Skeletal muscle satellite cell (primary cell): Measurements from ENCODE around the gene RASSF8.

ENCODE experiments used
- H3K27me3 ChIP-seq: 2 replicates; pipeline ENCODE4 v1.7.0; 2013; ENCODE audit warnings: low read length; ENCODE audit not compliant: control insufficient read depth, insufficient read depth
- H3K36me3 ChIP-seq: 2 replicates; pipeline ENCODE4 v1.7.0; 2013; ENCODE audit warnings: mild to moderate bottlenecking, control low read depth, low read length; ENCODE audit not compliant: insufficient read depth
- H3K4me1 ChIP-seq: 2 replicates; pipeline ENCODE4 v1.7.0; 2013; ENCODE audit warnings: low read length; ENCODE audit not compliant: control insufficient read depth, insufficient read depth
- H3K4me2 ChIP-seq: 2 replicates; pipeline ENCODE4 v1.7.0; 2013; ENCODE audit warnings: mild to moderate bottlenecking, low read length
- H3K4me3 ChIP-seq: 2 replicates; pipeline ENCODE4 v1.7.0; 2013; ENCODE audit warnings: low read length
- H3K9ac ChIP-seq: 2 replicates; pipeline ENCODE4 v1.7.0; 2013; ENCODE audit warnings: mild to moderate bottlenecking, low read depth, low read length, moderate library complexity
- H3K9me3 ChIP-seq: replicated peaks from 2 replicates; pipeline ENCODE4 v1.7.0; 2013; ENCODE audit warnings: mild to moderate bottlenecking, control low read depth, low read length

The RASSF8 gene

GRCh38 chr12:26032719-26033241, 74.3 kb downstream of the RASSF8 start:
- no peak overlapping the region for H3K9ac ChIP-seq
- H3K4me1 ChIP-seq, result peaks cover 20% of the 10 kb centered on the region
- H3K4me2 ChIP-seq, result no peak overlapping the region
- no peaks in the 10 kb centered on the region for H3K36me3 ChIP-seq
- no peak overlapping the region for H3K4me3 ChIP-seq
- H3K9me3 ChIP-seq, result no peaks in the 10 kb centered on the region
- H3K27me3 ChIP-seq, result no peaks in the 10 kb centered on the region

- Histone ChIP-seq H3K4me1 (peaks cover 14% of the 10 kb centered on the region), H3K4me3 (no peak overlapping the region), H3K9ac (no peak overlapping the region), H3K4me2 (no peak overlapping the region), H3K9me3 (no peaks in the 10 kb centered on the region), H3K36me3 (no peaks in the 10 kb centered on the region), H3K27me3 (no peaks in the 10 kb centered on the region)
These were observed 76.1 kb downstream of the RASSF8 start for GRCh38 chr12:26034371-26035142.

GRCh38 chr12:26036877-26037276, 78.4 kb downstream of the RASSF8 start:
- H3K4me3 ChIP-seq, result no peak overlapping the region
- H3K9ac ChIP-seq, result no peak overlapping the region
- no peak overlapping the region for H3K4me2 ChIP-seq
- peaks cover 14% of the 10 kb centered on the region for H3K4me1 ChIP-seq
- no peaks in the 10 kb centered on the region for H3K36me3 ChIP-seq
- no peaks in the 10 kb centered on the region for H3K27me3 ChIP-seq
- H3K9me3 ChIP-seq, result no peaks in the 10 kb centered on the region

GRCh38 chr12:26037615-26038220, 79.2 kb downstream of the RASSF8 start:
- H3K9ac ChIP-seq, result no peak overlapping the region
- no peaks in the 10 kb centered on the region for H3K27me3 ChIP-seq
- no peaks in the 10 kb centered on the region for H3K9me3 ChIP-seq
- H3K4me2 ChIP-seq, result no peak overlapping the region
- no peak overlapping the region for H3K4me3 ChIP-seq
- H3K4me1 ChIP-seq, result peaks cover 13% of the 10 kb centered on the region
- H3K36me3 ChIP-seq, result no peaks in the 10 kb centered on the region

- Histone ChIP-seq H3K4me3 (no peak overlapping the region), H3K4me1 (peaks cover 35% of the 10 kb centered on the region), H3K4me2 (no peak overlapping the region), H3K27me3 (no peaks in the 10 kb centered on the region), H3K9ac (no peak overlapping the region), H3K9me3 (no peaks in the 10 kb centered on the region), H3K36me3 (no peaks in the 10 kb centered on the region)
These were observed 84.2 kb downstream of the RASSF8 start for GRCh38 chr12:26042645-26043044.

GRCh38 chr12:26043135-26044006, 84.9 kb downstream of the RASSF8 start:
- Histone ChIP-seq H3K4me1 (peaks cover 35% of the 10 kb centered on the region), H3K9ac (no peak overlapping the region), H3K36me3 (no peaks in the 10 kb centered on the region), H3K4me2 (no peak overlapping the region), H3K9me3 (no peaks in the 10 kb centered on the region), H3K4me3 (no peak overlapping the region), H3K27me3 (no peaks in the 10 kb centered on the region)

GRCh38 chr12:26044007-26044394, 85.5 kb downstream of the RASSF8 start:
- Histone ChIP-seq H3K4me1 (peaks cover 35% of the 10 kb centered on the region), H3K4me2 (no peak overlapping the region), H3K9ac (no peak overlapping the region), H3K27me3 (no peaks in the 10 kb centered on the region), H3K9me3 (no peaks in the 10 kb centered on the region), H3K4me3 (no peak overlapping the region), H3K36me3 (no peaks in the 10 kb centered on the region)

GRCh38 chr12:26044592-26044991, 86.1 kb downstream of the RASSF8 start:
- H3K27me3 ChIP-seq, result no peaks in the 10 kb centered on the region
- no peak overlapping the region for H3K9ac ChIP-seq
- peaks cover 35% of the 10 kb centered on the region for H3K4me1 ChIP-seq
- no peaks in the 10 kb centered on the region for H3K9me3 ChIP-seq
- no peaks in the 10 kb centered on the region for H3K36me3 ChIP-seq
- H3K4me3 ChIP-seq, result no peak overlapping the region
- H3K4me2 ChIP-seq, result no peak overlapping the region

- Histone ChIP-seq H3K9me3 (no peaks in the 10 kb centered on the region), H3K4me1 (peaks cover 35% of the 10 kb centered on the region), H3K4me3 (no peak overlapping the region), H3K4me2 (no peak overlapping the region), H3K9ac (no peak overlapping the region), H3K36me3 (no peaks in the 10 kb centered on the region), H3K27me3 (no peaks in the 10 kb centered on the region)
These were observed 87.7 kb downstream of the RASSF8 start for GRCh38 chr12:26046203-26046602.

GRCh38 chr12:26046906-26047305, 88.4 kb downstream of the RASSF8 start:
- Histone ChIP-seq H3K36me3 (no peaks in the 10 kb centered on the region), H3K27me3 (no peaks in the 10 kb centered on the region), H3K4me2 (no peak overlapping the region), H3K9me3 (no peaks in the 10 kb centered on the region), H3K9ac (no peak overlapping the region), H3K4me3 (no peak overlapping the region), H3K4me1 (peaks cover 35% of the 10 kb centered on the region)

- H3K4me1 ChIP-seq, result peaks cover 32% of the 10 kb centered on the region
- H3K9me3 ChIP-seq, result no peaks in the 10 kb centered on the region
- no peak overlapping the region for H3K4me2 ChIP-seq
- no peak overlapping the region for H3K9ac ChIP-seq
- no peaks in the 10 kb centered on the region for H3K27me3 ChIP-seq
- no peak overlapping the region for H3K4me3 ChIP-seq
- no peaks in the 10 kb centered on the region for H3K36me3 ChIP-seq
These were observed 89.1 kb downstream of the RASSF8 start for GRCh38 chr12:26047401-26048226.
